Activated naive CD8-positive, alpha-beta T cell (primary cell): ENCODE results near the gene AHR.

ENCODE experiments used
- H3K27ac Mint-ChIP-seq: one replicate; pipeline ENCODE4 v1.8.0; 2021; ENCODE audit warnings: mixed read lengths
- H3K27me3 Mint-ChIP-seq: one replicate; pipeline ENCODE4 v1.8.0; 2021; ENCODE audit warnings: mixed read lengths
- H3K36me3 Mint-ChIP-seq: one replicate; pipeline ENCODE4 v1.8.0; 2021; ENCODE audit warnings: mixed read lengths
- H3K4me1 Mint-ChIP-seq: one replicate; pipeline ENCODE4 v1.8.0; 2021; ENCODE audit warnings: low read depth, mixed read lengths
- H3K4me3 Mint-ChIP-seq: one replicate; pipeline ENCODE4 v1.8.0; 2021; ENCODE audit warnings: mild to moderate bottlenecking, mixed read lengths
- H3K9me3 Mint-ChIP-seq: one replicate; pipeline ENCODE4 v1.8.0; 2021; ENCODE audit warnings: low read depth, mixed read lengths

Gene AHR

DNA sequence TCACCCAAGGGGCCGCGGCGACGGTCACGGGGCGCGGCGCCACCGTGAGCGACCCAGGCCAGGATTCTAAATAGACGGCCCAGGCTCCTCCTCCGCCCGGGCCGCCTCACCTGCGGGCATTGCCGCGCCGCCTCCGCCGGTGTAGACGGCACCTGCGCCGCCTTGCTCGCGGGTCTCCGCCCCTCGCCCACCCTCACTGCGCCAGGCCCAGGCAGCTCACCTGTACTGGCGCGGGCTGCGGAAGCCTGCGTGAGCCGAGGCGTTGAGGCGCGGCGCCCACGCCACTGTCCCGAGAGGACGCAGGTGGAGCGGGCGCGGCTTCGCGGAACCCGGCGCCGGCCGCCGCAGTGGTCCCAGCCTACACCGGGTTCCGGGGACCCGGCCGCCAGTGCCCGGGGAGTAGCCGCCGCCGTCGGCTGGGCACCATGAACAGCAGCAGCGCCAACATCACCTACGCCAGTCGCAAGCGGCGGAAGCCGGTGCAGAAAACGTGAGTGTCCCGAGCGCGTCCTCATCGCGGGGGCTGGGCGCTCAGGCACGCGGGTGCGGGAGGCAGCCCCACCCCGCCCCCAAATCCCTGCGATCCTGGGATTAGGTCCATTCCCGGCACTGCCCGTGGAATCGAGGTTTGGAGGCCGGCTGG is 509 bp downstream of the AHR start:
- H3K36me3 Mint-ChIP-seq: peaks cover 3% of the 10 kb centered on the region
- H3K4me1 Mint-ChIP-seq: peaks cover 38% of the 10 kb centered on the region
- H3K9me3 Mint-ChIP-seq: peaks cover 13% of the 10 kb centered on the region
- peak overlapping the region; percentile 98 for H3K27ac Mint-ChIP-seq
- no peaks in the 10 kb centered on the region for H3K27me3 Mint-ChIP-seq
- H3K4me3 Mint-ChIP-seq: peak overlapping the region; percentile 99

DNA sequence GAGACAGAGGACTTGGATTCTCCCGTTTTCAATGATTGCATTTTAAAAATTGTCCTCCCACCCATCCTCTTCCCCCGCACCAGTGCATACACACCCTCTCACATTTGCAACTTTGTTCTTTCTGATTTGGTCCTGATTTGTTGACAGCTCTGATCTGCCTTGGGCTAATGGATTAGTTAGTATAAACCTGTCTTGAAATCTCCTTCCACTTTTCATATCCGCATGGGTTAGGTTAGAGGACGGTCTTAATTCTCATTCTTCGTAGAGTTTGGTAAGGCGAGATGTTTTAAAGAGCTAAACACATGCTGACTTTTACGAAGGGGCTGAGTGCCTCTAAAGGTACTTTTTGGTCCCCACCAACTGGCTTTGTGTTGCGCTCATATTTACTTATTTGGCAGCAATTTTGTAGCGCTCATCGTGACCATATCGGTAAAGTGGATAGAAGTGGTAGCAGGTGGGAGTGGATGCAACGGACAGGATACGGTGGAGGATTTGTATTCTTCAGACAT is 1.1 kb downstream of the AHR start:
- Mint-ChIP-seq H3K36me3 (peaks cover 3% of the 10 kb centered on the region), H3K27ac (peak overlapping the region; percentile 98), H3K4me1 (peaks cover 43% of the 10 kb centered on the region), H3K4me3 (peak overlapping the region; percentile 99), H3K9me3 (peaks cover 13% of the 10 kb centered on the region), H3K27me3 (no peaks in the 10 kb centered on the region)

GRCh38 chr7:17300012-17300411 is 1.6 kb downstream of the AHR start:
- Mint-ChIP-seq H3K4me1 (peaks cover 48% of the 10 kb centered on the region), H3K4me3 (peak overlapping the region; percentile 99), H3K27ac (peak overlapping the region; percentile 98), H3K27me3 (no peaks in the 10 kb centered on the region), H3K9me3 (peaks cover 13% of the 10 kb centered on the region), H3K36me3 (peaks cover 3% of the 10 kb centered on the region)

- Mint-ChIP-seq H3K4me3 (peak overlapping the region; percentile 99), H3K27ac (peak overlapping the region; percentile 98), H3K4me1 (peaks cover 52% of the 10 kb centered on the region), H3K36me3 (peaks cover 5% of the 10 kb centered on the region), H3K9me3 (peaks cover 13% of the 10 kb centered on the region), H3K27me3 (no peaks in the 10 kb centered on the region)
These were observed 2.0 kb downstream of the AHR start for GRCh38 chr7:17300437-17300836.

DNA sequence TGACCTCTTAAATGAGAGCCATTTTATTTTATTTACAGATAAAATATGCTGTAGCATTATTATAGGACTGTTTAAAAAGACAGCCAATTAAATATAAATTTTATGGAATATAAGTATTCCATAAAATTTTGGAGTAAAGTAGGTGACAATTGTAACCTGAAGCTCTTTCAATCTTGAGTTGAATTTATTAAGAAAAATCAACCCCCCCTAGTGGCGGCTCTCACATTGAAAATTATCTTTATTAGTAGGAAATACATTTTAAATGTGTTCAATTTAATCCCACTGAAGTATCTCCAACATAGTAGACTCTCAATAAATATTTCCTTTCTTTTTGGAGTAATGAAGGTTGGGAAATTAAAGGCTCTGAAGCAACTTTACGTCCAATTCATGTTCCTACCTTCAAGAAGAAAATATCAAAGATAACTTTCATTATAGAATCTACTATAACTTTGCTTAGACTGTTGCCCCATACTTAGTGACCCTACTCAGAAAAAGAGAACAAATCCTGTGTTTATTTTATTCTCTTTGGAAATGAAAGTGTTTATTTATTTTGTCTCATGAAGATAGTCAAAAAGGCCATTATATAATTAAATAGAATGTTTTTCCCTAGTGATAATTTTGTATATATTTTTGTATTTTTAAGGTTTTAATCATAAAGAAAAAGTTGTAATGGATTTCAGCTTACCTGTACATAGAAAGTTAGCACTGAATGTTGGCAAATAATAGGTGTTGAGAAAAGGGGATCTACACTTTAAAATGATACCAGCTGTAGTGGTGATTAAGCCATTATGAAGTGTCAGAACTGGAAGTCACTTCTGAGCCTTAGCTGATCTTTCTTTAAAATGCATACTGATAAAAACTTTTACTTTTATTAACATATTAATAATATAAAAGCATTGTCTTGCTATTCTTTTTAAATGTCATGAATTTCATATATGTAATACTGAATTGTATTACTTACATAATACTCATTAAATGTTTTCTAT is 3.3 kb downstream of the AHR start:
- Mint-ChIP-seq H3K27ac (no peak overlapping the region), H3K4me1 (peaks cover 58% of the 10 kb centered on the region), H3K27me3 (no peaks in the 10 kb centered on the region), H3K4me3 (peak overlapping the region; percentile 77), H3K9me3 (peaks cover 13% of the 10 kb centered on the region), H3K36me3 (peaks cover 5% of the 10 kb centered on the region)

- peaks cover 5% of the 10 kb centered on the region for H3K36me3 Mint-ChIP-seq
- H3K27me3 Mint-ChIP-seq: no peaks in the 10 kb centered on the region
- peak overlapping the region; percentile 4 for H3K27ac Mint-ChIP-seq
- H3K9me3 Mint-ChIP-seq: peaks cover 6% of the 10 kb centered on the region
- H3K4me1 Mint-ChIP-seq: peaks cover 49% of the 10 kb centered on the region
- H3K4me3 Mint-ChIP-seq: peak overlapping the region; percentile 63
These were observed 4.2 kb downstream of the AHR start for GRCh38 chr7:17302575-17303142.

- Mint-ChIP-seq H3K9me3 (no peaks in the 10 kb centered on the region), H3K36me3 (peaks cover 2% of the 10 kb centered on the region), H3K4me3 (peak overlapping the region; percentile 84), H3K27me3 (no peaks in the 10 kb centered on the region), H3K27ac (peak overlapping the region; percentile 96), H3K4me1 (peaks cover 40% of the 10 kb centered on the region)
These were observed 6.5 kb downstream of the AHR start for GRCh38 chr7:17304926-17305325.

- H3K4me3 Mint-ChIP-seq: peak overlapping the region; percentile 84
- H3K27me3 Mint-ChIP-seq: no peaks in the 10 kb centered on the region
- peaks cover 2% of the 10 kb centered on the region for H3K36me3 Mint-ChIP-seq
- no peaks in the 10 kb centered on the region for H3K9me3 Mint-ChIP-seq
- peaks cover 37% of the 10 kb centered on the region for H3K4me1 Mint-ChIP-seq
- peak overlapping the region; percentile 96 for H3K27ac Mint-ChIP-seq
These were observed 7.1 kb downstream of the AHR start for GRCh38 chr7:17305387-17306171.

DNA sequence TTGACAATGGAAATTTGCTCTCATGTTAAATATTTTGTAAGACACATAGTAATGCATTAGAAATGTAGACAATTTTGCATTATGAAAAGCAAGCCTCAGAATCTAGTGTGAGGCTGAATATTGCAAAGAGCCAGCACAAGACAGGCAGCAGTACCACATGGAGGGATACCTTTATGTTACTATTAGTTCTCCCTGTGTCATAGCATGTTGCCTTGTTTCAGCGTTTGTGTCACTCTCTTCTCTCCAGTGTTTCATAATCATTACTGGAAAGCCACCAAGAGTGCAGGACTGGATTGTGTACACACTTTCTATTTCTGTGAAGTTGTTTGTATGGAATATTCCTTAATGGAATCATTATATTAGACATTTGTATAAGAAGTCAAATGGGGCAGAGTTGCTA is 8.5 kb downstream of the AHR start:
- Mint-ChIP-seq H3K27ac (no peak overlapping the region), H3K9me3 (no peaks in the 10 kb centered on the region), H3K27me3 (no peaks in the 10 kb centered on the region), H3K36me3 (peaks cover 9% of the 10 kb centered on the region), H3K4me3 (no peak overlapping the region), H3K4me1 (peaks cover 33% of the 10 kb centered on the region)

DNA sequence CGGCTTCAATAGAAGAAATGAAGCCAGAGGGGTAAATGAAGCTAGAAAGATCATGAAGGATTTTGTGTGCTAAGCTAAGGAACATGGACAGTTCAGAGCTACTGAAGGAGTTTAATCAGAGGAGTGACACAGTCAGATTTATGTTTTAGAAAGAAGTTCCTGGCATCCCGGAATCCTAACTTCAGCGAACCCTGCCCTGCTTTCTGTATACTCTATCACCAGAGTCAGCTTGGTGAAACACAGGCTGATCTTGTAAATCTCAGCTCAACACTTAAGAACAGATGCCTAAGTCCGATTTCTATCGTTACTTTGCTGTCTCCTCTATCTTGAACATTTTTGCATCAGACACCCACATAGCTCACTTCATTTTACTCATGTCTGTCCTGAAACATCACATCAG is 9.1 kb downstream of the AHR start:
- Mint-ChIP-seq H3K4me1 (peaks cover 30% of the 10 kb centered on the region), H3K36me3 (peaks cover 9% of the 10 kb centered on the region), H3K4me3 (no peak overlapping the region), H3K27ac (no peak overlapping the region), H3K9me3 (no peaks in the 10 kb centered on the region), H3K27me3 (no peaks in the 10 kb centered on the region)

DNA sequence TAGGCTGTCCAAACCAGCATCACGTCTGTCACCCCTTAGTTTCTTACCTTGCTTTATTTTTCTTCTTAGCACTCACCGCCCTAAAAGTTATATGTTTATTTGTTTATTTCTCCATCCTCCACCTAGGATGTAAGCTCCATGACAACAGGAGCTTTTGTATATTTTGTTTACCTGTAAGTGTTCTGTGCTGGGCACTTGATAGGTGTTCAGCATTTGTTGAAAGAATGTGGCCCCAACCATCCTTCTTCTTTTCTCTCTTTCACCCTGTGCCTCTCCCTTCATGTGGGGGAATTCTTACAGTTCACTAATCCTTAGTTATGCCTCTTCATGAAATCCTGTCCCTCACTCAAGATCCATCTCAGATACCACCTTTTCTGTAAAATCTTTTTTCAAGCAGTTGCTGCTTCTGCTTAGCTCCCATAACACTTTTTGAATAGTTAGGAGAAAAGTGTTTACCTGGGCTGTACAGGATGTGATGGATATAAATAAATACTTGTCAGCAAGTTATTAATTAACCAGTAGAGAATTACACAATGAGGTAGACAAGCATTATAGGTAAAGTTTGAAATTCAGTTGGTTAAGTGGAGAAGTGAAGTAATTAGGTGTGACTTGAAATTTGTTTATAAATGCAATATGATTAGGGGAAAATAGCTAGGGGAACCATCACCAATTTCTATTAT is 9.7 kb downstream of the AHR start:
- Mint-ChIP-seq H3K27me3 (no peaks in the 10 kb centered on the region), H3K36me3 (peaks cover 10% of the 10 kb centered on the region), H3K4me1 (peaks cover 27% of the 10 kb centered on the region)

DNA sequence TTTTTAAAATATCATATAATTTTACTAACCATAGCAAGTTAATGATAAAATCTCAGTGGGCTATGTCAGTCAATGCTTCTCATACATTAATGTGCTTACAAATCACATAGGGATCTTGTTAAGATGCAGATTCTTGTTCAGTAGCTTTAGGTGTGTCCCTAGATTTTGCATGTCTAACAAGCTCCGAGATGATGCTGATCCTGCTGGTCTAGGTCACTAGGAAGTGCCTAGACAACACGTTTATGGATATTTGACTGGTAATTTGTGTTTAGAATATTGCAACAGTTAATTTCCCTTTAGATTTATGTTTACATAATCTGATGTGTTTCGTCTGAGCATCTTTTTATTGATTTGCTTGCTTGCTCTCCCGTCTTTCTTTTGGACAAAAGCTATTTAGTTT is 12.7 kb downstream of the AHR start:
- H3K4me3 Mint-ChIP-seq: no peak overlapping the region
- peaks cover 7% of the 10 kb centered on the region for H3K4me1 Mint-ChIP-seq
- no peaks in the 10 kb centered on the region for H3K27me3 Mint-ChIP-seq
- H3K9me3 Mint-ChIP-seq: no peaks in the 10 kb centered on the region
- no peak overlapping the region for H3K27ac Mint-ChIP-seq
- peaks cover 15% of the 10 kb centered on the region for H3K36me3 Mint-ChIP-seq

More for the DNA sequence above, 9.7 kb downstream of the AHR start:
- no peak overlapping the region for H3K27ac Mint-ChIP-seq
- no peak overlapping the region for H3K4me3 Mint-ChIP-seq
- no peaks in the 10 kb centered on the region for H3K9me3 Mint-ChIP-seq

GRCh38 chr7:17311952-17312351 is 13.5 kb downstream of the AHR start:
- Mint-ChIP-seq H3K9me3 (no peaks in the 10 kb centered on the region), H3K27me3 (no peaks in the 10 kb centered on the region), H3K27ac (no peak overlapping the region), H3K36me3 (peaks cover 20% of the 10 kb centered on the region), H3K4me1 (peaks cover 8% of the 10 kb centered on the region), H3K4me3 (no peak overlapping the region)

DNA sequence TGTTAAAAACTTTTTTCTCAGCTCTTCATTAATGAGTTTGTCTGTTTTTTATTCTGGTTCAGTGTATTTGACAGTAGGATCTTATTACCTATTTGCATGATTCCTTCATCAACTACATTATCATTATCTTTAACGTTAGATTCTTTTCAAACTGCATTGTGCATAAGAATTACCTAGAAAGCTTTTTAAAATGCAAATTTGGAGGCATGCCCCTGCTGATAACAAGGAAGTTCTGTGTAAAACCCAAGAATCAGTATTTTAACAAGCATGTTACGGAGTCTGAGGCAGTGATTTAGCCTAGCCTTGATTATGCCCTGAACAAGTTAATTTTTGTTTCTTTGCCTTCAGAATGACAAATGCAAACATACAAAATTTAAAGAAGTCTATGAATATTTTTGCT is 14.2 kb downstream of the AHR start:
- Mint-ChIP-seq H3K27me3 (no peaks in the 10 kb centered on the region), H3K9me3 (no peaks in the 10 kb centered on the region), H3K4me3 (no peak overlapping the region), H3K4me1 (peaks cover 8% of the 10 kb centered on the region), H3K36me3 (peaks cover 20% of the 10 kb centered on the region), H3K27ac (no peak overlapping the region)
